ENCODE data around the gene PDCD11. TPM values are rescaled to one million over a fixed set of nuclear protein-coding genes. Genes with fewer than 3 reads are reported as not detected.
"Not testable (repeated sequence)": the region's sequence is repeated elsewhere in the genome, so short reads cannot be mapped to it uniquely, and the experiment has no call there.

Gene PDCD11
- total RNA-seq, 1 experiment from 2014 or later, result 20.4 TPM

DNA sequence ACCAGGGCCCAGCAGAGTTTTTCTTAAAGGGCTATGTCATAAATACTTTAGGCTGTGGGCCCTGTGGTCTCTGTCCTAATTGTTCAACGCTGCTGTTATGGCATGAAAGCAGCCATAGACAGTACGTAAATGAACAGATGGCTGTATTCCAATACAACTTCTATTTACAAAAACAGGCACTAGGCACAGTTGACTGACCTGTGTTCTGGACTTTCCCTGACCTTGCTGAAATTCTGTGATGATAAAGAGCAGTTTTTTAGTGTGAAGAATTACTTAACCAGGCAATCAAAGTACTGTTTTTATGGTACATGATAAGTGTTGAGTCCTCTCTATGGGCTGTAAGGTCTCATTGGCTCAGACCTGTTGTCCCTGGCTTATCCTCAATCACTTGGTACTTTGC lies 17.1 kb downstream of the PDCD11 start:
- Histone ChIP-seq H3K79me2 (ENCODE audit: low read depth) (no peaks in the 10 kb centered on the region), H3K9me3 (ENCODE audit: insufficient read depth, low read depth) (no peaks in the 10 kb centered on the region), H3K27me3 (ENCODE audit: insufficient read depth, low read depth) (no peaks in the 10 kb centered on the region), H3K36me3 (ENCODE audit: low read depth) (0 out of 2 replicates have a peak, but pooled peaks cover 7% of the 10 kb centered on the region), H4K20me1 (ENCODE audit: insufficient read depth) (no peaks in the 10 kb centered on the region; the same call in 1 of the 2 replicates), H3F3A (ENCODE audit: insufficient read depth, low read depth) (no peaks in the 10 kb centered on the region), H3K27ac (no peak overlapping the region), H3K4me1 (replicated peaks; ENCODE audit: insufficient read depth) (no peaks in the 10 kb centered on the region), H3K9me2 (ENCODE audit: insufficient read depth) (no peaks in the 10 kb centered on the region), H3K4me3 (no peak overlapping the region), H3K4me2 (no peak overlapping the region), H2AFZ (no peak overlapping the region)
- BruUV-seq (replicated peaks), result no TSS peak
- intact Hi-C loops (cut with micrococcal nuclease; ENCODE audit: unreplicated experiment), result no loop called here
- DNase-seq, result no peak
- TF ChIP-seq EZH2 (IDR thresholded peaks at IDR 0.05; ENCODE audit: low read depth) (no peak), CTCF (conservative IDR thresholded peaks at IDR 0.05) (no peak)
- ChIA-PET POLR2A (ENCODE audit: unreplicated experiment) (no interaction called here), CTCF (no interaction called here)

GRCh38 chr10:103415581-103415980 lies 19.2 kb downstream of the PDCD11 start:
- Histone ChIP-seq H3K4me2 (no peak overlapping the region), H3K36me3 (ENCODE audit: low read depth) (0 out of 2 replicates have a peak, but pooled peaks cover 10% of the 10 kb centered on the region), H2AFZ (no peak overlapping the region), H3K9me3 (ENCODE audit: insufficient read depth, low read depth) (no peaks in the 10 kb centered on the region), H3K9me2 (ENCODE audit: insufficient read depth) (no peaks in the 10 kb centered on the region), H3K27me3 (ENCODE audit: insufficient read depth, low read depth) (no peaks in the 10 kb centered on the region), H3K79me2 (ENCODE audit: low read depth) (no peaks in the 10 kb centered on the region), H3F3A (ENCODE audit: insufficient read depth, low read depth) (no peaks in the 10 kb centered on the region), H4K20me1 (ENCODE audit: insufficient read depth) (no peaks in the 10 kb centered on the region; the same call in 1 of the 2 replicates), H3K4me1 (replicated peaks; ENCODE audit: insufficient read depth) (no peaks in the 10 kb centered on the region), H3K4me3 (no peak overlapping the region), H3K27ac (no peak overlapping the region)
- intact Hi-C loops (cut with micrococcal nuclease; ENCODE audit: unreplicated experiment), result loop anchor here (5.0 kb wide), 1 partner anchor 282 kb away; no protein-coding TSS in a partner anchor
- TF ChIP-seq CTCF (conservative IDR thresholded peaks at IDR 0.05) (no peak), EZH2 (IDR thresholded peaks at IDR 0.05; ENCODE audit: low read depth) (no peak)
- DNase-seq, result no peak
- no TSS peak for BruUV-seq (replicated peaks)
- ChIA-PET POLR2A (ENCODE audit: unreplicated experiment) (interaction anchor here (0.6 kb wide), 1 partner anchor 70 kb away, joined by 4 read pairs; no protein-coding TSS in a partner anchor), CTCF (no interaction called here)

GRCh38 chr10:103416436-103417147 lies 20.2 kb downstream of the PDCD11 start:
- POLR2A ChIA-PET (ENCODE audit: unreplicated experiment), result no interaction called here
- H2AFZ ChIP-seq, result no peak overlapping the region
- H3K4me1 ChIP-seq (replicated peaks; ENCODE audit: insufficient read depth), result no peaks in the 10 kb centered on the region
- no peaks in the 10 kb centered on the region for H3K9me3 ChIP-seq (ENCODE audit: insufficient read depth, low read depth)
- CTCF ChIA-PET, result interaction anchor here (0.6 to 1.6 kb wide), 3 partner anchors 46 to 127 kb away, joined by 5 to 7 read pairs (median 6); no protein-coding TSS in a partner anchor
- H4K20me1 ChIP-seq (ENCODE audit: insufficient read depth), result no peaks in the 10 kb centered on the region; the same call in 1 of the 2 replicates
- H3K9me2 ChIP-seq (ENCODE audit: insufficient read depth), result no peaks in the 10 kb centered on the region
- BruUV-seq (replicated peaks), result no TSS peak
- peak; percentile 32 to 38 for DNase-seq
- H3K4me3 ChIP-seq, result no peak overlapping the region
- H3F3A ChIP-seq (ENCODE audit: insufficient read depth, low read depth), result no peaks in the 10 kb centered on the region
- no peak for TF ChIP-seq EZH2 (IDR thresholded peaks at IDR 0.05; ENCODE audit: low read depth)
- peak; percentile 74 for TF ChIP-seq CTCF (conservative IDR thresholded peaks at IDR 0.05)
- no peaks in the 10 kb centered on the region for H3K79me2 ChIP-seq (ENCODE audit: low read depth)
- no peak overlapping the region for H3K4me2 ChIP-seq
- H3K27ac ChIP-seq, result no peak overlapping the region
- intact Hi-C loops (cut with micrococcal nuclease; ENCODE audit: unreplicated experiment), result loop anchor here (1.0 to 5.0 kb wide), 3 partner anchors 69 to 281 kb away; no protein-coding TSS in a partner anchor
- H3K36me3 ChIP-seq (ENCODE audit: low read depth), result 0 out of 2 replicates have a peak, but pooled peaks cover 10% of the 10 kb centered on the region
- H3K27me3 ChIP-seq (ENCODE audit: insufficient read depth, low read depth), result no peaks in the 10 kb centered on the region

DNA sequence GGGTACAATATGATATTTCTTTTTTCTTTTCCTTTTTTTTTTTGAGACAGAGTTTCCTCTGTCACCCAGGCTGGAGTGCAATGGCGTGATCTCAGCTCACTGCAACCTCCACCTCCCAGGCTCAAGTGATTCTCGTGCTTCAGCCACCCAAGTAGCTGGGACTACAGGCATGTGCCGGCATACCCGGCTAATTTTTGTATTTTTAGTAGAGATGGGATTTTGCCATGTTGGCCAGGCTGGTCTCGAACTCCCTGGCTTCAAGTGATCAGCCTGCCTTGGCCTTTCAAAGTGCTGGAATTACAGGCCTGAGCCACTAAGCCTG lies 20.7 kb downstream of the PDCD11 start:
- H3K9me3 ChIP-seq (ENCODE audit: insufficient read depth, low read depth); H3K4me2 ChIP-seq; H4K20me1 ChIP-seq (ENCODE audit: insufficient read depth); POLR2A ChIA-PET (ENCODE audit: unreplicated experiment); H3F3A ChIP-seq (ENCODE audit: insufficient read depth, low read depth); H3K4me1 ChIP-seq (replicated peaks; ENCODE audit: insufficient read depth); DNase-seq; H3K9me2 ChIP-seq (ENCODE audit: insufficient read depth); H3K79me2 ChIP-seq (ENCODE audit: low read depth); H3K4me3 ChIP-seq; BruUV-seq (replicated peaks); H2AFZ ChIP-seq; H3K27me3 ChIP-seq (ENCODE audit: insufficient read depth, low read depth); H3K27ac ChIP-seq: not testable (repeated sequence)
- 0 out of 2 replicates have a peak, but pooled peaks cover 10% of the 10 kb centered on the region for H3K36me3 ChIP-seq (ENCODE audit: low read depth)
- intact Hi-C loops (cut with micrococcal nuclease; ENCODE audit: unreplicated experiment), result loop anchor here (1.0 to 5.0 kb wide), 3 partner anchors 68 to 280 kb away; no protein-coding TSS in a partner anchor
- CTCF ChIA-PET, result interaction anchor here (0.7 to 1.6 kb wide), 2 partner anchors 68 to 126 kb away, joined by 6 to 7 read pairs; no protein-coding TSS in a partner anchor

Data from PC-9 (cell line).